MCF 10A (cell line): ENCODE results near the gene IL4R. TPM values are rescaled to one million over a fixed set of nuclear protein-coding genes. Genes with fewer than 3 reads are reported as not detected.
A peak's percentile ranks its signal among the peaks of the same experiment; 100 is the strongest.

Experiments
- BruUV-seq: library from RNA; stranded (reverse); fragments of 400-500 nt; replicated peaks from 2 replicates; lab custom pipeline; 2021; lab: Mats Ljungman, UMichigan
- CTCF ChIA-PET: fragments of 300-600 bp; sonication (Branson Sonifier 250); formaldehyde crosslinking; extraction: SDS; loops from one replicate; lab custom pipeline; 2021; ENCODE audit warnings: antibody characterized with exemption, inconsistent platforms; lab: Yijun Ruan, JAX
- POLR2A ChIA-PET: fragments of 300-600, 350-650 bp; sonication (Branson Sonifier 250); formaldehyde crosslinking; extraction: SDS; loops from one replicate; lab custom pipeline; 2020; ENCODE audit warnings: antibody characterized with exemption, inconsistent platforms; lab: Yijun Ruan, JAX
- DNase-seq: peaks from one replicate; pipeline ENCODE4 v3.0.0-alpha.2; 2018; ENCODE audit not compliant: unreplicated experiment
- H3K27ac Mint-ChIP-seq: one replicate; pipeline ENCODE4 v1.8.0; 2022; ENCODE audit warnings: mild to moderate bottlenecking, low read depth, mixed read lengths; ENCODE audit not compliant: unreplicated experiment
- H3K27me3 Mint-ChIP-seq: one replicate; pipeline ENCODE4 v1.8.0; 2022; ENCODE audit warnings: mixed read lengths; ENCODE audit not compliant: insufficient read depth, unreplicated experiment
- H3K36me3 Mint-ChIP-seq: one replicate; pipeline ENCODE4 v1.8.0; 2022; ENCODE audit warnings: mild to moderate bottlenecking, moderate library complexity, mixed read lengths; ENCODE audit not compliant: insufficient read depth, unreplicated experiment
- H3K4me1 Mint-ChIP-seq: one replicate; pipeline ENCODE4 v1.8.0; 2022; ENCODE audit warnings: mixed read lengths; ENCODE audit not compliant: insufficient read depth, unreplicated experiment
- H3K4me3 Mint-ChIP-seq: one replicate; pipeline ENCODE4 v1.8.0; 2022; ENCODE audit warnings: mild to moderate bottlenecking, moderate library complexity, mixed read lengths; ENCODE audit not compliant: unreplicated experiment
- H3K9me3 Mint-ChIP-seq: one replicate; pipeline ENCODE4 v1.8.0; 2022; ENCODE audit warnings: mixed read lengths; ENCODE audit not compliant: unreplicated experiment
- CTCF ChIP-seq: fragments of 200-600 bp; IDR thresholded peaks from one replicate; pipeline ENCODE4 v1.8.0; 2022; ENCODE audit warnings: antibody characterized with exemption, mild to moderate bottlenecking; ENCODE audit not compliant: unreplicated experiment
- intact Hi-C: fragments of 100-400 bp; cut with micrococcal nuclease; formaldehyde crosslinking; loops from 2 replicates; pipeline ENCODE4 v1.14.1; 2022
- total RNA-seq: library from RNA; stranded (reverse); gene quantifications from 2 replicates; pipeline ENCODE4 v1.2.3, GENCODE V29; 2022

The IL4R gene
- total RNA-seq, 1 experiment from 2014 or later = 51.9 TPM

- Mint-ChIP-seq H3K9me3 (no peaks in the 10 kb centered on the region), H3K27ac (peak overlapping the region; percentile 64), H3K27me3 (no peaks in the 10 kb centered on the region), H3K4me1 (peaks cover 38% of the 10 kb centered on the region), H3K4me3 (no peak overlapping the region), H3K36me3 (peaks cover 18% of the 10 kb centered on the region)
- CTCF ChIA-PET = interaction anchor here (0.7 to 2.7 kb wide), 4 partner anchors 8 to 239 kb away, joined by 3 to 14 read pairs (median 4); no protein-coding TSS in a partner anchor
- intact Hi-C loops = no loop called here
- POLR2A ChIA-PET = interaction anchor here (0.6 kb wide), 1 partner anchor 121 kb away, joined by 3 read pairs; the partner anchor contains the start of gene KDM8
- no peak for TF ChIP-seq CTCF
- no TSS peak for BruUV-seq
- DNase-seq = no peak
Observed at GRCh38 chr16:27324851-27325301, 11.1 kb downstream of the IL4R start.

- H3K27ac Mint-ChIP-seq = peak overlapping the region; percentile 92
- ChIA-PET CTCF (interaction anchor here (1.4 to 2.7 kb wide), 2 partner anchors 7 to 91 kb away, joined by 5 to 14 read pairs; no protein-coding TSS in a partner anchor), POLR2A (interaction anchor here (1.2 to 6.8 kb wide), 2 partner anchors 9 to 11 kb away, joined by 3 to 57 read pairs; no protein-coding TSS in a partner anchor)
- no peak for TF ChIP-seq CTCF
- H3K36me3 Mint-ChIP-seq = peaks cover 26% of the 10 kb centered on the region
- H3K4me1 Mint-ChIP-seq = peaks cover 31% of the 10 kb centered on the region
- no peaks in the 10 kb centered on the region for H3K9me3 Mint-ChIP-seq
- no TSS peak for BruUV-seq
- no peak overlapping the region for H3K4me3 Mint-ChIP-seq
- intact Hi-C loops = no loop called here
- DNase-seq = no peak
- H3K27me3 Mint-ChIP-seq = no peaks in the 10 kb centered on the region
Observed at GRCh38 chr16:27325736-27326135, 12.0 kb downstream of the IL4R start.

- ChIA-PET POLR2A (interaction anchor here (0.6 to 6.8 kb wide), 5 partner anchors 9 to 135 kb away, joined by 3 to 57 read pairs (median 3); no protein-coding TSS in a partner anchor), CTCF (interaction anchor here (1.4 to 2.7 kb wide), 2 partner anchors 8 to 91 kb away, joined by 5 to 14 read pairs; no protein-coding TSS in a partner anchor)
- intact Hi-C loops = no loop called here
- Mint-ChIP-seq H3K27ac (peak overlapping the region; percentile 92), H3K27me3 (no peaks in the 10 kb centered on the region), H3K4me3 (peak overlapping the region; percentile 56), H3K4me1 (peaks cover 31% of the 10 kb centered on the region), H3K9me3 (no peaks in the 10 kb centered on the region), H3K36me3 (peaks cover 25% of the 10 kb centered on the region)
- no peak for DNase-seq
- BruUV-seq = no TSS peak
- TF ChIP-seq CTCF = no peak
Observed at GRCh38 chr16:27326251-27326650, 12.5 kb downstream of the IL4R start.

GRCh38 chr16:27326738-27327585 is 13.2 kb downstream of the IL4R start:
- Mint-ChIP-seq H3K4me3 (peak overlapping the region; percentile 56), H3K27ac (peak overlapping the region; percentile 92), H3K9me3 (no peaks in the 10 kb centered on the region), H3K27me3 (no peaks in the 10 kb centered on the region), H3K36me3 (peaks cover 25% of the 10 kb centered on the region), H3K4me1 (peaks cover 31% of the 10 kb centered on the region)
- no TSS peak for BruUV-seq
- intact Hi-C loops = loop anchor here (1.0 kb wide), 1 partner anchor 92 kb away; no protein-coding TSS in a partner anchor
- DNase-seq = peak; percentile 97
- TF ChIP-seq CTCF = peak; percentile 9
- ChIA-PET POLR2A (interaction anchor here (0.6 to 6.8 kb wide), 7 partner anchors 9 to 136 kb away, joined by 3 to 57 read pairs (median 3); partner anchors contain the start of gene NSMCE1), CTCF (interaction anchor here (1.4 to 2.7 kb wide), 2 partner anchors 9 to 92 kb away, joined by 5 to 14 read pairs; no protein-coding TSS in a partner anchor)
